ENCODE measurements around the gene SERF1A.
"Not testable (repeated sequence)": the region's sequence is repeated elsewhere in the genome, so short reads cannot be mapped to it uniquely, and the experiment has no call there.

DNA sequence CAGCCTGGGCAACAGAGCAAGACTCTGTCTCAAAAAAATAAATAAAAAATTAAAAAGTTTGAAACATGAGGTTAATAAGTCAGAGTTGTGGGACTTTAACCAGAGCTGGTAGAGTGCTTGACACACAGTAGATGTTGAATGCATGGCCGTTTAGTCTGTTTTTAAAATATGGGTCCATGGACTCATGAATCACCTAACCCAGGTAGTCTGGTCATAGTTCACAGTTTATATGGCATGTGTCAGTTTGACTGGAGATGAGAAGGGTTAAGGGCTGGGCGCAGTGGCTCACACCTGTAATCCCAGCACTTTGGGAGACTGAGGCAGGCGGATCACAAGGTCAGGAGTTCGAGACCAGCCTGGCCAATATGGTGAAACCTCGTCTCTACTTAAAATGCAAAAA lies 6.2 kb downstream of the SERF1A start:
- TF ChIP-seq EZH2 (IDR thresholded peaks at IDR 0.05); POLR2AphosphoS5 (IDR thresholded peaks at IDR 0.05; ENCODE audit: borderline replicate concordance, low read depth, low read length); FOXP2 (optimal IDR thresholded peaks at IDR 0.05; ENCODE audit: control extremely low read depth, extremely low read length, insufficient read depth): not testable (repeated sequence)

Measured in SK-N-MC (cell line).